HEK293 (cell line): ENCODE data around the gene DCC.

Source experiments
- CTCF ChIA-PET: fragments of 350-600 bp; formaldehyde crosslinking; extraction: SDS; loops from one replicate; lab custom pipeline; 2021; ENCODE audit warnings: antibody characterized with exemption; lab: Yijun Ruan, JAX
- POLR2A ChIA-PET: fragments of 300-600 bp; formaldehyde crosslinking; extraction: SDS; loops from one replicate; lab custom pipeline; 2020; ENCODE audit warnings: antibody characterized with exemption, inconsistent platforms; lab: Yijun Ruan, JAX
- H3K27ac ChIP-seq: fragments of 200-500 bp; sonication (Bioruptor generic); 2 replicates; pipeline ENCODE4 v1.5.1; 2014; ENCODE audit warnings: low read depth, low read length, control low read depth, inconsistent platforms; ENCODE audit errors: extremely low read depth
- H3K36me3 ChIP-seq, 2 experiments: fragments of 200-500 bp in 1 of 2; sonication (Bioruptor generic) in 1 of 2; 1 replicate in 1 of 2; 2 replicates in 1 of 2; pipeline ENCODE4 v1.5.1; 2014 to 2017; ENCODE audit warnings: inconsistent platforms in 2 of 2, low read length in 2 of 2; ENCODE audit not compliant: control insufficient read depth in 2 of 2, insufficient read depth in 1 of 2
- H3K4me1 ChIP-seq: fragments of 200-500 bp; sonication (Bioruptor generic); 2 replicates; pipeline ENCODE4 v1.5.1; 2014; ENCODE audit warnings: mild to moderate bottlenecking, low read length, inconsistent platforms; ENCODE audit not compliant: control insufficient read depth, insufficient read depth
- H3K4me3 ChIP-seq: 2 replicates; pipeline ENCODE4 v1.5.1; 2011; ENCODE audit warnings: low read depth, mild to moderate bottlenecking, control low read depth, low read length, moderate library complexity
- H3K9me3 ChIP-seq: fragments of 200-500 bp; sonication (Bioruptor generic); 2 replicates; pipeline ENCODE4 v1.5.1; 2014; ENCODE audit warnings: low read depth, low read length, inconsistent platforms; ENCODE audit not compliant: control insufficient read depth, insufficient read depth
- FEZF1 ChIP-seq: fragments of 450-650 bp; formaldehyde crosslinking; IDR thresholded peaks from 2 replicates; pipeline ENCODE4 v1.5.1; 2016; ENCODE audit warnings: missing biosample characterization, missing genetic modification characterization
- GLIS2 ChIP-seq: fragments of 450-650 bp; formaldehyde crosslinking; IDR thresholded peaks from 2 replicates; pipeline ENCODE4 v1.5.1; 2016; ENCODE audit warnings: missing biosample characterization, missing genetic modification characterization
- SCRT2 ChIP-seq: fragments of 450-650 bp; formaldehyde crosslinking; IDR thresholded peaks from 2 replicates; pipeline ENCODE4 v1.5.1; 2016; ENCODE audit warnings: missing biosample characterization, missing genetic modification characterization
- SETDB1 ChIP-seq: IDR thresholded peaks from one replicate; pipeline ENCODE4 v1.6.1; 2017; ENCODE audit warnings: mild to moderate bottlenecking, low read length, moderate library complexity, mixed read lengths; ENCODE audit not compliant: insufficient read length
- YY2 ChIP-seq: fragments of 450-650 bp; formaldehyde crosslinking; IDR thresholded peaks from 2 replicates; pipeline ENCODE4 v1.5.1; 2016; ENCODE audit warnings: missing biosample characterization, missing genetic modification characterization
- ZNF146 ChIP-seq: fragments of 450-650 bp; formaldehyde crosslinking; IDR thresholded peaks from 2 replicates; pipeline ENCODE4 v1.5.1; 2016; ENCODE audit warnings: missing biosample characterization, missing genetic modification characterization
- ZNF335 ChIP-seq: fragments of 450-650 bp; formaldehyde crosslinking; conservative IDR thresholded peaks from 2 replicates; pipeline ENCODE4 v1.5.1; 2016; ENCODE audit warnings: missing biosample characterization, missing genetic modification characterization
- ZNF560 ChIP-seq: fragments of 450-650 bp; formaldehyde crosslinking; IDR thresholded peaks from 2 replicates; pipeline ENCODE4 v1.5.1; 2017; ENCODE audit warnings: missing biosample characterization, missing genetic modification characterization, borderline replicate concordance
- ZNF600 ChIP-seq: fragments of 450-650 bp; formaldehyde crosslinking; IDR thresholded peaks from 2 replicates; pipeline ENCODE4 v1.5.1; 2016; ENCODE audit warnings: missing biosample characterization, missing genetic modification characterization
- ZNF629 ChIP-seq: fragments of 450-650 bp; formaldehyde crosslinking; IDR thresholded peaks from 2 replicates; pipeline ENCODE4 v1.5.1; 2017; ENCODE audit warnings: missing biosample characterization, missing genetic modification characterization
- ZNF701 ChIP-seq: fragments of 450-650 bp; formaldehyde crosslinking; IDR thresholded peaks from 2 replicates; pipeline ENCODE4 v1.5.1; 2016; ENCODE audit warnings: missing biosample characterization, missing genetic modification characterization
- ZNF791 ChIP-seq: fragments of 450-650 bp; formaldehyde crosslinking; IDR thresholded peaks from 2 replicates; pipeline ENCODE4 v1.5.1; 2016; ENCODE audit warnings: missing biosample characterization, missing genetic modification characterization
- TF ChIP-seq, protein P1 (sequence below): fragments of 450-650 bp; formaldehyde crosslinking; conservative IDR thresholded peaks from 2 replicates; pipeline ENCODE4 v1.5.1; 2016; ENCODE audit warnings: low read depth, missing biosample characterization, missing genetic modification characterization
- TF ChIP-seq, protein P2 (sequence below): fragments of 450-650 bp; formaldehyde crosslinking; IDR thresholded peaks from 2 replicates; pipeline ENCODE4 v1.5.1; 2017; ENCODE audit warnings: missing biosample characterization, missing genetic modification characterization
- TF ChIP-seq, protein P3 (sequence below): fragments of 450-650 bp; formaldehyde crosslinking; IDR thresholded peaks from 2 replicates; pipeline ENCODE4 v1.5.1; 2016; ENCODE audit warnings: missing biosample characterization, missing genetic modification characterization, borderline replicate concordance

DCC gene

DNA sequence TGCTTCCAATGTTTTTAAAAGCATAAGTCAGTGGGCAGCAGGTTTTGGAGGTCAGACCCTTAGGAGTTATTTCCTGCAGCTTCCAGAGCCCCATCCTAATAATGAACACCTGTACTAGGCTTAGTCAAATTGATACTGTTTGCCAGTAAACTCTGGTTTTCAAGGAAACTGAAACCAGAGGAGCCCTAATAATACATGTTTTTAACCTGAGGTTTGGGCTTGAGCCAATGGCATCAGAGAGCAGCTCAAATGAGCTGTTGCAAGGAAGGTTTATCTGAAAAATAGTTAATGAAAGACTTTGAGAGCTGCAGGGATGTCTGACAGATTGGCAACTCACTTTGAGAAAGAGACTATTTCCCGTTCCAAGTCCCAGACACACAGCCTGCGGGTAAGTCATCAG is 54.6 kb downstream of the DCC start (continued):
- no peak for TF ChIP-seq YY2 (tag by site-specific recombination)
- no peak for TF ChIP-seq ZNF335 (tag by site-specific recombination)
- TF ChIP-seq, protein P1, sequence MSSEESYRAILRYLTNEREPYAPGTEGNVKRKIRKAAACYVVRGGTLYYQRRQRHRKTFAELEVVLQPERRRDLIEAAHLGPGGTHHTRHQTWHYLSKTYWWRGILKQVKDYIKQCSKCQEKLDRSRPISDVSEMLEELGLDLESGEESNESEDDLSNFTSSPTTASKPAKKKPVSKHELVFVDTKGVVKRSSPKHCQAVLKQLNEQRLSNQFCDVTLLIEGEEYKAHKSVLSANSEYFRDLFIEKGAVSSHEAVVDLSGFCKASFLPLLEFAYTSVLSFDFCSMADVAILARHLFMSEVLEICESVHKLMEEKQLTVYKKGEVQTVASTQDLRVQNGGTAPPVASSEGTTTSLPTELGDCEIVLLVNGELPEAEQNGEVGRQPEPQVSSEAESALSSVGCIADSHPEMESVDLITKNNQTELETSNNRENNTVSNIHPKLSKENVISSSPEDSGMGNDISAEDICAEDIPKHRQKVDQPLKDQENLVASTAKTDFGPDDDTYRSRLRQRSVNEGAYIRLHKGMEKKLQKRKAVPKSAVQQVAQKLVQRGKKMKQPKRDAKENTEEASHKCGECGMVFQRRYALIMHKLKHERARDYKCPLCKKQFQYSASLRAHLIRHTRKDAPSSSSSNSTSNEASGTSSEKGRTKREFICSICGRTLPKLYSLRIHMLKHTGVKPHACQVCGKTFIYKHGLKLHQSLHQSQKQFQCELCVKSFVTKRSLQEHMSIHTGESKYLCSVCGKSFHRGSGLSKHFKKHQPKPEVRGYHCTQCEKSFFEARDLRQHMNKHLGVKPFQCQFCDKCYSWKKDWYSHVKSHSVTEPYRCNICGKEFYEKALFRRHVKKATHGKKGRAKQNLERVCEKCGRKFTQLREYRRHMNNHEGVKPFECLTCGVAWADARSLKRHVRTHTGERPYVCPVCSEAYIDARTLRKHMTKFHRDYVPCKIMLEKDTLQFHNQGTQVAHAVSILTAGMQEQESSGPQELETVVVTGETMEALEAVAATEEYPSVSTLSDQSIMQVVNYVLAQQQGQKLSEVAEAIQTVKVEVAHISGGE (tag by site-specific recombination), result no peak
- no peak for TF ChIP-seq ZNF701

DNA sequence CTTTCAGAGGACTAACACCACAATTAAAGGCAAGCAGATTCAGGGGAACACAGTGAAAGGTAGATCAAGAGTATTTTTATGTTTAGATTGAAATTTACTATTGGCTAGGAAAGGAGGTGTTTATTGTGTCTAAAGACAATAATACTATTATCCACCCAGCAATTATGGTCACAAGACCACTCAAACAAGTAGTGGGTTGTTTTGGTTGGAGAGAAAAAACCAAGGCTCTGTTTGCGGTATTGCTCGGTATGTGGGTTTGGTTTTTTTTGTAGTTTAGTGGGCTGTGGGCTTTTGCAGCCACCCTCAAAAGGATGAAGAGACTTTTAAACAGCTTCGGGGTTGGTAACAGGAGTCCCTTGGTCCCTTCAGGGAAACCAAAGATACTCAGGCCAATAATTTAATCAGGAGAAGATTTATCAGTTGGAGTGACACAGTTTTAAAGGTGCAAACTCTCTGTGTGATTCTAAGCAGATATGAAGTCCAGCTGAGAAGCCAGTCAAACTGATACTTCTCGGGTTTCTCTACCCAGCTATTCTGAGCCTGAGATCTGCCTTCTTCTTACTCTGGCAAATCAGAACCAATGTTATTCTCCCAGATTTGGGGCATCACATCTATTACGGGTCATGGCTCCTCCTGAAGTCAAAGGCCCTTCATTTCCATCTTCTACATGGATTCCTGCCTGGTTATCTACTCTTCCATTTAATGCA is 55.3 kb downstream of the DCC start:
- TF ChIP-seq GLIS2 (tag by site-specific recombination) (no peak), ZNF560 (no peak), FEZF1 (tag by site-specific recombination) (no peak), ZNF629 (tag by site-specific recombination) (no peak), ZNF600 (no peak)

DNA sequence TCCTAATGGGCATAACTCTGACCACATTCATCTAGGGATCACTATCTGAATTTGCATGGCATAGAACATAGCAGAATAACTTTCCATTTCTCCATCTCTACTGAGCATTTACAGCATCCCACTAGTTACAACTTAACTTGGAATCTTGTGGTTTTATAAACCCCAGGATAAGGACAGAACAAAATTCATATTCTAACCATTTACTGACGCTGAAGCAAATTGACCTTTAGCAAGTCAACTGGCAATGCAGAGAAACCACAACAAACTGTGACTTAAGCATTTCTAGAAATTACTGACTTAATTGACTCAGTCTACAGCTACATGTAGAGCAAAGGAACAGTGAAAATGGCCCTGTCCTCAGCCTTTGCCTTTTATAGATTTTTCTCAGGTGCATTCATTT is 61.2 kb downstream of the DCC start:
- POLR2A ChIA-PET, result no interaction called here
- Histone ChIP-seq H3K27ac (no peak overlapping the region), H3K4me1 (no peaks in the 10 kb centered on the region), H3K9me3 (no peaks in the 10 kb centered on the region), H3K36me3 (no peaks in the 10 kb centered on the region), H3K4me3 (no peak overlapping the region)
- CTCF ChIA-PET, result no interaction called here
- TF ChIP-seq ZNF701 (no peak), SCRT2 (tag by site-specific recombination) (no peak)

More for the DNA sequence above, 55.3 kb downstream of the DCC start:
- Histone ChIP-seq H3K9me3 (no peaks in the 10 kb centered on the region), H3K36me3 (no peaks in the 10 kb centered on the region), H3K4me1 (no peaks in the 10 kb centered on the region), H3K27ac (no peak overlapping the region), H3K4me3 (no peak overlapping the region)
- CTCF ChIA-PET, result interaction anchor here (0.6 kb wide), 1 partner anchor 28 kb away, joined by 4 read pairs; no protein-coding TSS in a partner anchor
- POLR2A ChIA-PET, result no interaction called here

DNA sequence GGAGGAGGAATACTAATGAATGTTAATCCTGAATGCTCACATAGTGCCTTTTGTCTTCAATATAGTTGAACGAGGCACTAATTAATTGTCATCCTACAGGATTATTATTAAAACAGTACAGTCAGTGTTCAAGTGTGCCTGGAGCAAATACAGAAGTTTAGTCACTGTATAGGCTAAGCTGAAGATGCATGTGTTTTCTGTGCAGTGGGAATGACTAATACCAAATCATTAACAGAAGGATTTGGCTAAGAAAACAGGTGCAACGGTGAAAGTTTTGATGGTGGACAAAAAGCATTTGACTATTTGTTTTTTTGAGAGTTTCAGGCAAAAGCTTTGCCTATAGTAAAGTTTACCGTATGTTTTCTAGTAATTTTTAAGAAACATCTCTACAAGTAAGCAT is 62.8 kb downstream of the DCC start:
- no peak overlapping the region for H3K27ac ChIP-seq
- no peak overlapping the region for H3K4me3 ChIP-seq
- ChIA-PET CTCF (no interaction called here), POLR2A (no interaction called here)
- TF ChIP-seq SETDB1 (no peak), ZNF146 (tag by site-specific recombination) (no peak), ZNF600 (no peak), ZNF791 (tag by site-specific recombination) (no peak)
- TF ChIP-seq, protein P2, sequence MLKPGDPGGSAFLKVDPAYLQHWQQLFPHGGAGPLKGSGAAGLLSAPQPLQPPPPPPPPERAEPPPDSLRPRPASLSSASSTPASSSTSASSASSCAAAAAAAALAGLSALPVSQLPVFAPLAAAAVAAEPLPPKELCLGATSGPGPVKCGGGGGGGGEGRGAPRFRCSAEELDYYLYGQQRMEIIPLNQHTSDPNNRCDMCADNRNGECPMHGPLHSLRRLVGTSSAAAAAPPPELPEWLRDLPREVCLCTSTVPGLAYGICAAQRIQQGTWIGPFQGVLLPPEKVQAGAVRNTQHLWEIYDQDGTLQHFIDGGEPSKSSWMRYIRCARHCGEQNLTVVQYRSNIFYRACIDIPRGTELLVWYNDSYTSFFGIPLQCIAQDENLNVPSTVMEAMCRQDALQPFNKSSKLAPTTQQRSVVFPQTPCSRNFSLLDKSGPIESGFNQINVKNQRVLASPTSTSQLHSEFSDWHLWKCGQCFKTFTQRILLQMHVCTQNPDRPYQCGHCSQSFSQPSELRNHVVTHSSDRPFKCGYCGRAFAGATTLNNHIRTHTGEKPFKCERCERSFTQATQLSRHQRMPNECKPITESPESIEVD (tag by site-specific recombination), result no peak
- TF ChIP-seq, protein P3, sequence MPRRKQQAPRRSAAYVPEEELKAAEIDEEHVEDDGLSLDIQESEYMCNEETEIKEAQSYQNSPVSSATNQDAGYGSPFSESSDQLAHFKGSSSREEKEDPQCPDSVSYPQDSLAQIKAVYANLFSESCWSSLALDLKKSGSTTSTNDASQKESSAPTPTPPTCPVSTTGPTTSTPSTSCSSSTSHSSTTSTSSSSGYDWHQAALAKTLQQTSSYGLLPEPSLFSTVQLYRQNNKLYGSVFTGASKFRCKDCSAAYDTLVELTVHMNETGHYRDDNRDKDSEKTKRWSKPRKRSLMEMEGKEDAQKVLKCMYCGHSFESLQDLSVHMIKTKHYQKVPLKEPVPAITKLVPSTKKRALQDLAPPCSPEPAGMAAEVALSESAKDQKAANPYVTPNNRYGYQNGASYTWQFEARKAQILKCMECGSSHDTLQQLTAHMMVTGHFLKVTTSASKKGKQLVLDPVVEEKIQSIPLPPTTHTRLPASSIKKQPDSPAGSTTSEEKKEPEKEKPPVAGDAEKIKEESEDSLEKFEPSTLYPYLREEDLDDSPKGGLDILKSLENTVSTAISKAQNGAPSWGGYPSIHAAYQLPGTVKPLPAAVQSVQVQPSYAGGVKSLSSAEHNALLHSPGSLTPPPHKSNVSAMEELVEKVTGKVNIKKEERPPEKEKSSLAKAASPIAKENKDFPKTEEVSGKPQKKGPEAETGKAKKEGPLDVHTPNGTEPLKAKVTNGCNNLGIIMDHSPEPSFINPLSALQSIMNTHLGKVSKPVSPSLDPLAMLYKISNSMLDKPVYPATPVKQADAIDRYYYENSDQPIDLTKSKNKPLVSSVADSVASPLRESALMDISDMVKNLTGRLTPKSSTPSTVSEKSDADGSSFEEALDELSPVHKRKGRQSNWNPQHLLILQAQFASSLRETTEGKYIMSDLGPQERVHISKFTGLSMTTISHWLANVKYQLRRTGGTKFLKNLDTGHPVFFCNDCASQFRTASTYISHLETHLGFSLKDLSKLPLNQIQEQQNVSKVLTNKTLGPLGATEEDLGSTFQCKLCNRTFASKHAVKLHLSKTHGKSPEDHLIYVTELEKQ (tag by site-specific recombination), result no peak
- no peaks in the 10 kb centered on the region for H3K36me3 ChIP-seq
- no peaks in the 10 kb centered on the region for H3K4me1 ChIP-seq
- H3K9me3 ChIP-seq, result no peaks in the 10 kb centered on the region
